ENCODE measurements around the gene PDPK1. TPM values are rescaled to one million over a fixed set of nuclear protein-coding genes. Genes with fewer than 3 reads are reported as not detected.
A peak's percentile ranks its signal among the peaks of the same experiment; 100 is the strongest.

PDPK1 gene
- polyA plus RNA-seq, 10 donors: 23.7 to 34.3 (median 28.6) TPM

GRCh38 chr16:2501946-2502895 lies 35.6 kb upstream of the PDPK1 start:
- DNase-seq: no peak

DNA sequence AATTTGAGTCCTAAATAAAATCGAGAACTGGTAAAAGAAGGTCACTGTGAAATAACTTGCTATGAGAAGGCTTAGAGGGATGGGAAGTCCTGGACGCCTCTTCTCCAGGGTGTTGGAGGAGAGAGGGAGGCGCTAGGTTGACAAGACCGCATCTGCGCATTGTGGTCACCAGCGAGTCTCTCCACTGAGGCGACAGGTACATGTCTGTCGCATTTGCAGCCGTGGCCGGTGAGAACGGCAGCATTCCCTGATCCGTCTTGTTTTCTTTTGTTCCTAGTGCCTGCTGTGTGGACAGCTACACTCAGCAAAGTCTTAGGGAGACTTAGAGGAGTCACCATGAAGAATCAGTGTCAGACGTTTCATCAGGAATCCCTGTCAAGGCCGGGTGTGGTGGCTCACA lies 32.1 kb upstream of the PDPK1 start:
- no peak for DNase-seq

DNA sequence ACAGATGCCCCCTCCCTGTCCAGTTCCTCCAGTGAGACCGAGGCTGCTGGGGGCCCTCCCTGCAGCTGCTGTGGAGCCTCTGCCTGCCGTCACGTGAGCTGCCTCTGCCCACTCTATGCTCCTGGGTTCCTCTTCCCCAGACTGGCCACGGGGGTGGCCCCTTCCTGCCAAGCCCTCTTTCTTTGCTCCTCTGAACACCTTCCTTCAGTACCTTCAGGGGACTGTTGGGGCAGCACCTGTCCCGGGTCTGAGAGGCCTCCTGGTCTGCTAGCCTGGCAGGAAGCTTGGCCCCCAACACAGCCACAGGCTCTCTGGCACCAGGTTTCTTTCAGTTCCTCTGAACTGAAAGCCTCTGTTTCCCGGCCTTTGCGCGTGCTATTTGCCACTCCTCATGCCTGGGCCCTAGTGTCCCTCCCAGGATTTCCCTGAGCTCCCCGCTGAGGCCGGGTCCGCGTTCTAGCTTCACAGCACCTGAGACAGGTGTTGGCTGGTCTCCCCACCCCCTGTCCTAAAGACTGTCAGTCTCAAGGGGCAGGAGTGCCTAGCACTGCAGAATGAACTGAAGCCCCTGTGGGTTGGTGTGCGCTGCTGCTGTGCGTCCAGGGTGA lies 30.7 kb upstream of the PDPK1 start:
- peak in 1 of 3 donors; percentile 47 for DNase-seq

DNA sequence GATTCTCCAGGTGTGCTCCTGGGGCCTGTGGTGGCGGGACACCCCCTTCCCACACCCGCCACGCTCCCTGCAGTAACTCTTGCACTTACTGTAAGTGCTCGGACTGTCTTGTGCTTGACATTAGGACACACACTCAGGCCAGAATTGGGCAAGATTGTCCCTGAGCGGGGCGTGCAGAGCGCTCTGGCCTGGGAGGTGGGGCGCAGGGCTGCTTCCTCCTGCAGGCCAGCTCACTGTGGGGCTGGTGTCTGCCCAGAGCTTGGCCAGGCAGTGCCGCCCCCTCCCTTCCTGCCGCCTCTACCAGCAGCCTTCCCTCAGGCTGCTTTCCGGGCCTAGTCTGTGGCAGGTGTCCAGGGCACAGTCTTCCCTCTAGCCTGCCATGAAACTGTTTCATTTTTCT lies 30.2 kb upstream of the PDPK1 start:
- no peak for DNase-seq

- no peak for DNase-seq
Measured at GRCh38 chr16:2508722-2509400, 29.0 kb upstream of the PDPK1 start.

GRCh38 chr16:2511128-2511800 lies 26.6 kb upstream of the PDPK1 start:
- DNase-seq: peak in 1 of 3 donors; percentile 59

DNA sequence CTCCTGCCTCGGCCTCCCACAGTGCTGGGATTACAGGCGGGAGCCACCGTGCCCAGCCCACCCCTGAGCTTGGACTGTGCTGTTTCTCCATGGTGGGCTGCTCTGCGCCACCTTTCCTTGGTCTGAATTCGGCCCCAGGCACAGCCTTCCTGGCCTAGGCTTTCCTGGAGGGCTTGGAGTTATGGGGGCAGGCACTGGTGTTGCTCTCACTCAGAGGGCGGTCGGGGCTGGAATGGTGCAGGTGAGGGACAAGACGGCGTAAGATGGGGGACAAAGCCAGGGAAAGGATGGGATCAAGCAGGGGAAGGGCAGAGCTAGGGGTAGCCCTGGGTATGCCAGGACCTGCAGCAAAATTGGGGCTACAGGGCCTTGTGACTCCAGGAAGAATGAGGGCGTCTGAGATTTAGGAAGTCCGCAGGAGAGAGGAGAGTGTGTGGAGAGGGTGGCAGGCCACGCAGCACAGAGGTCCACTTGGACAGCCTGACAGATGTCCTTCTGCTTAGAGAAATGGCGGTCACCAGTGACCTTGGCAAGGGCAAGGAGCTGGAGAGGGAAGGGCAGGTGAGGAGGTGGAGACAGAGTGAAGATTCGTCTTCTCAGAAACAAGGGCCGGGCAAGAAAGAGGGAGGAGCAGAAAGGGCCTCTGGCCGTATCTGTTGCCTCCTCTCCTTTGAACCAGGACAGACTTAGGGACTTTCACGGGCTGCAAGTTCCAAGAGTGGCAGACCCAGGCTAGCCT lies 25.7 kb upstream of the PDPK1 start:
- DNase-seq: no peak

GRCh38 chr16:2512735-2513404 lies 25.0 kb upstream of the PDPK1 start:
- DNase-seq: peak in 1 of 3 donors; percentile 42

- DNase-seq: peak; percentile 89 to 94 (median 93)
Measured at GRCh38 chr16:2513405-2514332, 24.2 kb upstream of the PDPK1 start, which contains the start of gene ATP6V0C. Gene ATP6V0C, plus strand, starts transcription at chr16:2513952. Its CDS starts 152 bp downstream, at chr16:2514104.

- DNase-seq: peak in 1 of 3 donors; percentile 46
Measured at GRCh38 chr16:2514333-2515179, 23.3 kb upstream of the PDPK1 start.

GRCh38 chr16:2515180-2515851 lies 22.5 kb upstream of the PDPK1 start:
- no peak for DNase-seq

DNA sequence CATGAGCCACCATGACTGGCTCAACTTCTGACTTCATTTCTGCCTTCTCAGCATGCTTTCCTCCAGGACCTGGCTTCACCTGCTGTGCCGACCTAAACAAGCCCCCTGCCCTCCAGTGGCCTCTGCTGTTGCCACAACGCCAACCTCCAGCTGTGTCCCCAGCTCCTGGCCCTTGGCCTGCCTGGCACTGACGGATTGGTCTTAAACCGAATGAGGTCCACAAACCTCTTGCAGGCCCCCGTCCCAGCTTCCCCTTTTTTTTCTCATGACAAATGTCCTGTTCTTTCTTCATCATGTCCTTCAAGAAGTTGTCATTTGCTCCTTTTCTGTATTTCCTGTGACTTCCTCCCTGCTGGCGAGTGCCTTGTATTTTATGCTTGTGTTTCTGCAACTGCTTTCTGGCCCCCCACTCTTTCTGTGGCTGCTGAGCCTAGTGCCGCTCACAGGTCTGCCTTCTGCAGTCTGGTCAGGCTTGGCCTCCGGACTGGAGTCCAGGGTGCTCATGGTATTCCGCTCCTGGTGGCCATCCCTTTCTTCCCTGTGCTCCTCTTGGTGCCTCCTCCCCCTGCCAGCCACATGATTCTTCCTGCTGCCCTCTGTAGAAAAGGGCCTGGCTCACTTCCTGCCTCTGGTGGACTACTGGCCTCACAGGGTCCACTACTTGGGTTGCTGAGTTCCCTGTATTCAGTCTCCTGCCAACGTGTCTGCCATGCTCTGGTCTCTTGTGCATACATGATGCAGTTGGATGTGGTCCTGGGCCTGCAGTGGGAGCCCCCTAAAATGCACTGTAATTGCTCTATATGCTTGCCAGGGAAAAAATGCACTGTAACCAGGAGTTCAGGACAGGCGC lies 21.2 kb upstream of the PDPK1 start:
- no peak for DNase-seq

GRCh38 chr16:2517954-2518605 lies 19.7 kb upstream of the PDPK1 start:
- no peak for DNase-seq

DNA sequence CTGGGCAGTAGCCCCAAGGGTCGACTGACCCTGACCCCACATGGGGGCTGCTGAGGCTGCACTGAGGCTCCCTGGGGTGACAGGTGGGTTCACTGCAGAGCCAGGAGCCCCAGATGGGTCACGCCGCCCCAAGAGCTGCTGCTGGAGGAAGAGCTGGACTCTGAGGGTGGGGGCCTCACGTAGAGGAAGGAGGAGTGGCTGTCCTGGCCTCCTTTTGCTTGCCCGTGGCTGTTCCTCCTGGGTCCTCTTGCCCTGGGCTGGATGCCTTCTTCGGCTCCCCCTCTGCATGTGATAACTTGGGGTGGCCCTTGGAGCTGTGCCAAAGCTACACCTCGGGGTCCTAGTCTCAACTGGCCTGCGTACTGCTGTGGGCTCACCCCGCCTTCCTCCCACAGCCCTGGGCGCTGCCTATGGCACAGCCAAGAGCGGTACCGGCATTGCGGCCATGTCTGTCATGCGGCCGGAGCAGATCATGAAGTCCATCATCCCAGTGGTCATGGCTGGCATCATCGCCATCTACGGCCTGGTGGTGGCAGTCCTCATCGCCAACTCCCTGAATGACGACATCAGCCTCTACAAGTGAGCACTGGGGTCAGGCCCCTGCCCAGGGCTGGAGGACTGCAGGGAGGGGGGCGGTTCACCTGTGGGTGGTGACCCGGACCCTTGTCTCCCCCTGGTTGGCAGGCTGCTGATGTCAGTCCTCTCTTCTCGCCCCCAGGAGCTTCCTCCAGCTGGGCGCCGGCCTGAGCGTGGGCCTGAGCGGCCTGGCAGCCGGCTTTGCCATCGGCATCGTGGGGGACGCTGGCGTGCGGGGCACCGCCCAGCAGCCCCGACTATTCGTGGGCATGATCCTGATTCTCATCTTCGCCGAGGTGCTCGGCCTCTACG lies 18.8 kb upstream of the PDPK1 start:
- DNase-seq: no peak

- no peak for DNase-seq
Measured at GRCh38 chr16:2519711-2520080, 18.1 kb upstream of the PDPK1 start.
